HepG2 (cell line): ENCODE data around the gene RFXAP. TPM values are rescaled to one million over a fixed set of nuclear protein-coding genes. Genes with fewer than 3 reads are reported as not detected.

Experiments used
- DMAP1 ChIP-seq: IDR thresholded peaks from 2 replicates; pipeline ENCODE4 v1.6.1; 2016
- SOX6 ChIP-seq, 2 experiments: fragments of 450-650 bp in 1 of 2; sonication (generic) in 1 of 2; formaldehyde crosslinking in 1 of 2; IDR thresholded peaks; 2 replicates each; pipeline versions ENCODE4 v1.4.0 to v1.6.1; 2017 to 2020; ENCODE audit warnings: antibody characterized with exemption in 1 of 2, mild to moderate bottlenecking in 1 of 2, missing genetic modification reagents in 1 of 2
- TBX3 ChIP-seq: fragments of 450-650 bp; IDR thresholded peaks from 2 replicates; pipeline ENCODE4 v1.6.1; 2017; ENCODE audit warnings: antibody characterized with exemption, mild to moderate bottlenecking, inconsistent platforms, borderline replicate concordance
- TOPORS ChIP-seq: sonication (generic); formaldehyde crosslinking; IDR thresholded peaks from 2 replicates; pipeline ENCODE4 v1.8.0; 2023; ENCODE audit warnings: mild to moderate bottlenecking, missing genetic modification reagents
- ZNF232 ChIP-seq: sonication (generic); formaldehyde crosslinking; IDR thresholded peaks from 2 replicates; pipeline ENCODE4 v1.4.0; 2020; ENCODE audit warnings: missing genetic modification reagents, borderline replicate concordance
- ZNF570 ChIP-seq: sonication (generic); formaldehyde crosslinking; IDR thresholded peaks from 2 replicates; pipeline ENCODE4 v1.4.0; 2020; ENCODE audit warnings: mild to moderate bottlenecking, missing genetic modification reagents, borderline replicate concordance
- ZNF790 ChIP-seq: sonication (generic); formaldehyde crosslinking; IDR thresholded peaks from 2 replicates; pipeline ENCODE4 v1.8.0; 2022; ENCODE audit warnings: missing genetic modification reagents, mild to moderate bottlenecking, borderline replicate concordance
- polyA plus RNA-seq, 8 experiments: library from polyadenylated mRNA; depleted of rRNA in 3 of 8; stranded (reverse) in 7 of 8; unstranded in 1 of 8; fragments of >200 nt; fragmentation: Illumina TruSeq in 4 of 8; extraction: Trizol in 4 of 8; gene quantifications; 2 replicates each; pipeline versions ENCODE4 v1.2.1 to v1.2.3, GENCODE V29; 2011 to 2016; ENCODE audit warnings: low read depth in 4 of 8, missing spikeins in 1 of 8, mixed read lengths in 1 of 8; ENCODE audit not compliant: insufficient read depth in 1 of 8
- total RNA-seq, 5 experiments: library from RNA; depleted of rRNA; stranded (reverse); fragments of >200 nt; fragmentation: Illumina TruSeq; extraction: Trizol; gene quantifications; 2 replicates each; pipeline ENCODE4 v1.2.3, GENCODE V29; 2016; ENCODE audit warnings: low read depth in 1 of 5
- TF ChIP-seq, protein P1 (sequence below): sonication (generic); formaldehyde crosslinking; IDR thresholded peaks from 2 replicates; pipeline ENCODE4 v1.4.0; 2020; ENCODE audit warnings: mild to moderate bottlenecking, missing genetic modification reagents
- TF ChIP-seq, protein P2 (sequence below): fragments of 450-650 bp; IDR thresholded peaks from 2 replicates; pipeline ENCODE4 v1.6.1; 2016
- TF ChIP-seq, protein P3 (sequence below): IDR thresholded peaks from 2 replicates; pipeline ENCODE4 v1.6.1; 2016; ENCODE audit warnings: mild to moderate bottlenecking, missing biosample characterization, missing genetic modification reagents
- TF ChIP-seq, protein P4 (sequence below): IDR thresholded peaks from 2 replicates; pipeline ENCODE4 v1.6.1; 2018; ENCODE audit warnings: missing genetic modification reagents

RFXAP gene
- total and polyA plus RNA-seq, 2 of the 13 experiments (the other 11 are each of a cell fraction or from before 2014, with no cell fraction given): 1.8 to 7.9 TPM

DNA sequence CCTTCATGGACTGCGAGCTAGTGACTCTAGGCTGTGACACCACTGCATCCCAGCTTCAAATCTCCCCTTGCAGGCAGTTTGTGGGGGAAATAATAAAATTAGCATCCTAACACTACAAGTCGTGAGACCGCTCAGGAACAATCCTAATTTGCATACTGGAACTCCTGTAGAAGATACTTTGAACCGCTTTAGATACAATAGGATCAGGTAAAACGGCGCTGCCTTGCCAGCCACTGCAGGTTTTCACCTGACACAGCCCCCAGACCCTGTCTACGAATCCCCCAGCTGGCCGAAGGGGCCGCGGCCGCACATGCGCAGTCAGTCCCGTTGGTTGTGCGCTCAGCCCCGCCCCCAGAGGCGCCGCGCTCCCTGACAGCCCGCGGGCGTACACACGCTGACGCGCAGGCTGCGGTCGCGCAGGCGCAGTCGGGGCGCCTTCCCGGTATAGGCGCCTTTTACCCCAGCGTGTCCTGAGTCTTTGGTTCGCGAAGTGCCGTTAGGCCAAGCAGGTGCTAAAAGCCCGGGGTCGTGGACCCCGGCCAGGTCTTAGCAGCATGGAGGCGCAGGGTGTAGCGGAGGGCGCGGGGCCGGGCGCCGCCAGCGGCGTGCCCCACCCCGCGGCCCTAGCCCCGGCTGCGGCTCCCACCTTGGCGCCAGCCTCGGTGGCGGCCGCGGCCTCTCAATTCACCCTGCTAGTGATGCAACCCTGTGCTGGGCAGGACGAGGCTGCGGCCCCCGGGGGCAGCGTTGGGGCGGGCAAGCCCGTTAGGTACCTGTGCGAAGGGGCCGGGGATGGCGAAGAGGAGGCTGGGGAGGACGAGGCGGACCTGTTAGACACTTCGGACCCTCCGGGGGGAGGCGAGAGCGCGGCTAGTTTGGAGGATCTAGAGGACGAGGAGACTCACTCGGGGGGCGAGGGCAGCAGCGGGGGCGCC, at the start of gene RFXAP (continued):
- TF ChIP-seq ZNF232 (CRISPR knock-in tag) (no peak), ZNF790 (CRISPR knock-in tag) (no peak), TBX3 (no peak), SOX6 (IDR thresholded peaks at IDR 0.05) (no peak), SOX6 (CRISPR knock-in tag; IDR thresholded peaks at IDR 0.05) (no peak), ZNF570 (CRISPR knock-in tag) (no peak), TOPORS (CRISPR knock-in tag) (no peak), DMAP1 (peak; percentile 41)
- TF ChIP-seq, protein P1, sequence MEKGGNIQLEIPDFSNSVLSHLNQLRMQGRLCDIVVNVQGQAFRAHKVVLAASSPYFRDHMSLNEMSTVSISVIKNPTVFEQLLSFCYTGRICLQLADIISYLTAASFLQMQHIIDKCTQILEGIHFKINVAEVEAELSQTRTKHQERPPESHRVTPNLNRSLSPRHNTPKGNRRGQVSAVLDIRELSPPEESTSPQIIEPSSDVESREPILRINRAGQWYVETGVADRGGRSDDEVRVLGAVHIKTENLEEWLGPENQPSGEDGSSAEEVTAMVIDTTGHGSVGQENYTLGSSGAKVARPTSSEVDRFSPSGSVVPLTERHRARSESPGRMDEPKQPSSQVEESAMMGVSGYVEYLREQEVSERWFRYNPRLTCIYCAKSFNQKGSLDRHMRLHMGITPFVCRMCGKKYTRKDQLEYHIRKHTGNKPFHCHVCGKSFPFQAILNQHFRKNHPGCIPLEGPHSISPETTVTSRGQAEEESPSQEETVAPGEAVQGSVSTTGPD: no peak
- TF ChIP-seq, protein P2, sequence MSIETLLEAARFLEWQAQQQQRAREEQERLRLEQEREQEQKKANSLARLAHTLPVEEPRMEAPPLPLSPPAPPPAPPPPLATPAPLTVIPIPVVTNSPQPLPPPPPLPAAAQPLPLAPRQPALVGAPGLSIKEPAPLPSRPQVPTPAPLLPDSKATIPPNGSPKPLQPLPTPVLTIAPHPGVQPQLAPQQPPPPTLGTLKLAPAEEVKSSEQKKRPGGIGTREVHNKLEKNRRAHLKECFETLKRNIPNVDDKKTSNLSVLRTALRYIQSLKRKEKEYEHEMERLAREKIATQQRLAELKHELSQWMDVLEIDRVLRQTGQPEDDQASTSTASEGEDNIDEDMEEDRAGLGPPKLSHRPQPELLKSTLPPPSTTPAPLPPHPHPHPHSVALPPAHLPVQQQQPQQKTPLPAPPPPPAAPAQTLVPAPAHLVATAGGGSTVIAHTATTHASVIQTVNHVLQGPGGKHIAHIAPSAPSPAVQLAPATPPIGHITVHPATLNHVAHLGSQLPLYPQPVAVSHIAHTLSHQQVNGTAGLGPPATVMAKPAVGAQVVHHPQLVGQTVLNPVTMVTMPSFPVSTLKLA: no peak
- TF ChIP-seq, protein P3, sequence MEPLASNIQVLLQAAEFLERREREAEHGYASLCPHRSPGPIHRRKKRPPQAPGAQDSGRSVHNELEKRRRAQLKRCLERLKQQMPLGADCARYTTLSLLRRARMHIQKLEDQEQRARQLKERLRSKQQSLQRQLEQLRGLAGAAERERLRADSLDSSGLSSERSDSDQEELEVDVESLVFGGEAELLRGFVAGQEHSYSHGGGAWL: peak; percentile 42; the same call in 1 of the 2 replicates
- TF ChIP-seq, protein P4, sequence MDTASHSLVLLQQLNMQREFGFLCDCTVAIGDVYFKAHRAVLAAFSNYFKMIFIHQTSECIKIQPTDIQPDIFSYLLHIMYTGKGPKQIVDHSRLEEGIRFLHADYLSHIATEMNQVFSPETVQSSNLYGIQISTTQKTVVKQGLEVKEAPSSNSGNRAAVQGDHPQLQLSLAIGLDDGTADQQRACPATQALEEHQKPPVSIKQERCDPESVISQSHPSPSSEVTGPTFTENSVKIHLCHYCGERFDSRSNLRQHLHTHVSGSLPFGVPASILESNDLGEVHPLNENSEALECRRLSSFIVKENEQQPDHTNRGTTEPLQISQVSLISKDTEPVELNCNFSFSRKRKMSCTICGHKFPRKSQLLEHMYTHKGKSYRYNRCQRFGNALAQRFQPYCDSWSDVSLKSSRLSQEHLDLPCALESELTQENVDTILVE (CRISPR knock-in tag): no peak
- TF ChIP-seq, all 625 proteins: peak for 116
